COR-L47 (cell line): ENCODE measurements around the gene P2RY4.
"Not testable (repeated sequence)": the region's sequence is repeated elsewhere in the genome, so short reads cannot be mapped to it uniquely, and the experiment has no call there.

Experiments
- DNase-seq: peaks from one replicate; lab custom pipeline; 2025; lab: John Stamatoyannopoulos, UW

P2RY4 gene

DNA sequence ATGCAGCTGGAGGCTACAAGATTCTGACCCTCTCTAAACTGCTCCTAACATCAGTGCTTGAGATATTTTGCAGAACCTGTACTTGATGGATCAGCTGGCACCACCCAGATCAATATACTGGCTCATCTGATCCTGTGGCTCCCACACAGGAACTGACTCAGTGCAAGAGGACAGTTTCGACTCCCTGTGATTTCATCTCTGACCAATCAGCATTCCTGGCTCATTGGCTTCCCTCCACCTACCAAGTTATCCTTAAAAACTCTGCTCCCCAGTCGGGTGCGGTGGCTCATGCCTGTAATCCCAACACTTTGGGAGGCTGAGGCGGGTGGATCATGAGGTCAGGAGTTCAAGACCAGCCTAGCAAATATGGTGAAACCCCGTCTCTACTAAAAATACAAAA, 16.4 kb downstream of the P2RY4 start:
- not testable (repeated sequence) for DNase-seq

- no peak for DNase-seq
Observed at GRCh38 chrX:70241501-70241900, 18.5 kb downstream of the P2RY4 start.

GRCh38 chrX:70240751-70241150, 19.3 kb downstream of the P2RY4 start:
- DNase-seq, result no peak

- DNase-seq, result no peak
Observed at GRCh38 chrX:70234355-70234754, 25.6 kb downstream of the P2RY4 start, which contains the start of gene AWAT1. AWAT1 (plus strand) TSS chrX:70234655; CDS start chrX:70234696, 41 bp downstream.

- DNase-seq, result no peak
Observed at GRCh38 chrX:70231666-70232065, 28.3 kb downstream of the P2RY4 start.

DNA sequence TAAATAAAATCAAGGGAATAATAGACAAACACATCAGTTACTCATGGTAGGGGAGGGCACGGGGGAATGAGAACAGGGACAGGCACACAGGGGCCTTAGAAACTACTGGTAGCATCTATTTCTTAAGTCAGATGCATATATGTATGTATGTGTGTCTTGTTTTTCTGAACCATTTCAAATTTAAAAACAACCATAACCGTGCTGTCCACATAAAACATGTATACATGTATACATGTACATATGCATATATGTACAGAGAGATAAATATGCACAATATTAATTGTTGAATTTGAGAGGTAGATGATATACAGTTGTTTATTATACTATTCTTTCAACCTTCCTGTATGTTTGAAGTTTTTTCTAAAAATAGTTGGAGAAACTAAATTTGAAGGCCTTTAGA, 33.3 kb downstream of the P2RY4 start:
- no peak for DNase-seq

DNA sequence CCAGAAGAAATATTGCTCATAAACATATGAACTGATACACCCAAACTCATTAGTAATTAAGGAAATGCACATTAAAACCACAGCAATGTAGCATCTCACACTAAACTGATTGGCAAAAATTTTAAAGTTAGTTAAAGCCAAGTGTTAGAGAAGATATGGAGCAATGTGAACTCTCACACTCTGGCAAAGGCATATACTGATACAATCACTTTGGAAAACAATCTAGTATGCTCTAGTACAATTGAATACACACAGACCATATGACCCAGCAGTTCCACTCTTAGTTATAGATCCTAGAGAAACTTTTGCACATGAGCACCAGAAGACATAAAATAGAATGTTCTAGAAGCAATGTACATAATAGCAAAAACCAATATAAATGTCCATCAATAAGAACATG, 34.0 kb downstream of the P2RY4 start:
- DNase-seq, result no peak

DNA sequence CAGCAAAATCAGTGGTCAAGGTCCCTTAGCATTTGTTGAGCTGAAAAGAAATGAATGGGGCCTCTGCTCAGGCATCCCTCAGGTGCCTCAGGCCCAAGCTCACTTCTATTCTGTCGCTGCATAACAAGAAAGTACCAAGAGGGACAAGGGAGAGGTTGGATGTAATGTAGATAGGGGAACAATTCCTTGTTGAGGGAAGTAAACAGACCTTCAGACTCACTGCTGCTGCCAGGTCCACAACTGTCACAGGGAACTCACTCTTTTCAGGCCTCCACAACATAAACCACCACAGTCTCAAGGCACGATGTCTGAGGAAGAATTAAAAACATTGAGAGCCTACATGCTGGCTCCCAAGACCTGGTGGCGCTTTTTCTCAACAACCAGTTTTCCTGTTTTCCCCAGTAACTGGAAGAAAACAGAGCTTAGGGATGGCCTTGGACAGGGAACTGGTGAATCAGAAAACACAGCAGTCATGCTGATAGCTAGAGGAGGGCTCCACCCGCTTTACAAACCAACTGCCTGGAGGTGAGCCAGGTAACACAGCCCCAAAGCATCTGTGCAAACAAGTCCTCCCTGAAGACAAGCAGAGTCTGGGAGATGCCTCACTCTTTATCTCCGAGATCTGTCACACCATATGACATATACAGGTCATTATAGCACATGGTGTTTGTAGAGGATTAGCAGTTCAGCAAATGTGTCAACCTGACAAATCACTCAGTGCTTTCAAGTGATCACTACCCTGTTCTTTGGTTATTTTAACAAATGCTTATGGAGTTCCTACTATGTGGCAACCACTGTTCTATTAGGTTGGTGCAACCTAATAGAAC, 39.9 kb downstream of the P2RY4 start:
- DNase-seq, result peak; percentile 83

- DNase-seq, result peak; percentile 5
Observed at GRCh38 chrX:70209570-70209969, 50.4 kb downstream of the P2RY4 start.

- no peak for DNase-seq
Observed at GRCh38 chrX:70208479-70208878, 51.5 kb downstream of the P2RY4 start.
